SIG-M5 treated with dmso at 0.1 percent for 504 hours (cell line): ENCODE results near the gene CLSTN2.

Experiments
- DNase-seq: peaks from one replicate; lab custom pipeline; 2025; ENCODE audit not compliant: unreplicated experiment; lab: John Stamatoyannopoulos, UW

CLSTN2 gene

GRCh38 chr3:140440446-140440845, 505.5 kb downstream of the CLSTN2 start:
- no peak for DNase-seq

GRCh38 chr3:140441006-140441405, 506.0 kb downstream of the CLSTN2 start:
- no peak for DNase-seq

GRCh38 chr3:140442621-140443020, 507.6 kb downstream of the CLSTN2 start:
- no peak for DNase-seq

- DNase-seq, result no peak
Measured at GRCh38 chr3:140443073-140443472, 508.1 kb downstream of the CLSTN2 start.

GRCh38 chr3:140443806-140444205, 508.8 kb downstream of the CLSTN2 start:
- DNase-seq, result no peak

GRCh38 chr3:140446734-140447133, 511.7 kb downstream of the CLSTN2 start:
- DNase-seq, result no peak

GRCh38 chr3:140447136-140447535, 512.2 kb downstream of the CLSTN2 start:
- no peak for DNase-seq

- no peak for DNase-seq
Measured at GRCh38 chr3:140448001-140448400, 513.0 kb downstream of the CLSTN2 start.

GRCh38 chr3:140449413-140450256, 514.6 kb downstream of the CLSTN2 start:
- no peak for DNase-seq

GRCh38 chr3:140453750-140454149, 518.8 kb downstream of the CLSTN2 start:
- DNase-seq, result no peak

GRCh38 chr3:140455521-140456214, 520.7 kb downstream of the CLSTN2 start:
- no peak for DNase-seq

GRCh38 chr3:140456974-140457373, 522.0 kb downstream of the CLSTN2 start:
- DNase-seq, result no peak

GRCh38 chr3:140459462-140459861, 524.5 kb downstream of the CLSTN2 start:
- no peak for DNase-seq

GRCh38 chr3:140461250-140461649, 526.3 kb downstream of the CLSTN2 start:
- no peak for DNase-seq

- no peak for DNase-seq
Measured at GRCh38 chr3:140463355-140463754, 528.4 kb downstream of the CLSTN2 start.

GRCh38 chr3:140465988-140466387, 531.0 kb downstream of the CLSTN2 start:
- no peak for DNase-seq

- DNase-seq, result no peak
Measured at GRCh38 chr3:140466535-140466934, 531.5 kb downstream of the CLSTN2 start.

GRCh38 chr3:140467104-140467577, 532.2 kb downstream of the CLSTN2 start:
- no peak for DNase-seq

GRCh38 chr3:140467796-140468315, 532.9 kb downstream of the CLSTN2 start:
- no peak for DNase-seq

GRCh38 chr3:140468407-140468806, 533.4 kb downstream of the CLSTN2 start:
- DNase-seq, result no peak

GRCh38 chr3:140469491-140469890, 534.5 kb downstream of the CLSTN2 start:
- no peak for DNase-seq

- no peak for DNase-seq
Measured at GRCh38 chr3:140470211-140470610, 535.2 kb downstream of the CLSTN2 start.
